ENCODE measurements around the gene EIF2AK2.
A peak's percentile ranks its signal among the peaks of the same experiment; 100 is the strongest.

Gene EIF2AK2

GRCh38 chr2:37102588-37102987 is 54.2 kb downstream of the EIF2AK2 start:
- no peak for DNase-seq (ENCODE audit: low read depth, low spot score)

GRCh38 chr2:37100054-37100453 is 56.7 kb downstream of the EIF2AK2 start:
- no peak for DNase-seq (ENCODE audit: low read depth, low spot score)

GRCh38 chr2:37098416-37099118 is 58.2 kb downstream of the EIF2AK2 start:
- no peak for DNase-seq (ENCODE audit: low read depth, low spot score)

- DNase-seq (ENCODE audit: low read depth, low spot score): no peak
Observed at GRCh38 chr2:37096568-37096967, 60.2 kb downstream of the EIF2AK2 start.

- DNase-seq (ENCODE audit: low read depth, low spot score): no peak
Observed at GRCh38 chr2:37091873-37092272, 64.9 kb downstream of the EIF2AK2 start.

- DNase-seq (ENCODE audit: low read depth, low spot score): no peak
Observed at GRCh38 chr2:37090019-37090477, 66.7 kb downstream of the EIF2AK2 start.

- no peak for DNase-seq (ENCODE audit: low read depth, low spot score)
Observed at GRCh38 chr2:37085731-37086147, 71.0 kb downstream of the EIF2AK2 start.

- DNase-seq (ENCODE audit: low read depth, low spot score): no peak
Observed at GRCh38 chr2:37084797-37085196, 72.0 kb downstream of the EIF2AK2 start.

GRCh38 chr2:37083873-37084794 is 72.6 kb downstream of the EIF2AK2 start, which contains the start of the genes GPATCH11 and HEATR5B:
Gene GPATCH11, plus strand, starts transcription at chr2:37084518. Its CDS starts 3,864 bp downstream, at chr2:37088382.
Gene HEATR5B, minus strand, starts transcription at chr2:37084372. Its CDS starts 958 bp downstream, at chr2:37083414.
- DNase-seq (ENCODE audit: low read depth, low spot score): peak; percentile 86

GRCh38 chr2:37080689-37081088 is 76.1 kb downstream of the EIF2AK2 start:
- DNase-seq (ENCODE audit: low read depth, low spot score): no peak

- no peak for DNase-seq (ENCODE audit: low read depth, low spot score)
Observed at GRCh38 chr2:37080266-37080665, 76.5 kb downstream of the EIF2AK2 start.

GRCh38 chr2:37070931-37071330 is 85.8 kb downstream of the EIF2AK2 start:
- DNase-seq (ENCODE audit: low read depth, low spot score): no peak

- no peak for DNase-seq (ENCODE audit: low read depth, low spot score)
Observed at GRCh38 chr2:37068686-37069085, 88.1 kb downstream of the EIF2AK2 start.

GRCh38 chr2:37061776-37062175 is 95.0 kb downstream of the EIF2AK2 start:
- no peak for DNase-seq (ENCODE audit: low read depth, low spot score)

GRCh38 chr2:37061013-37061711 is 95.6 kb downstream of the EIF2AK2 start:
- DNase-seq (ENCODE audit: low read depth, low spot score): no peak

GRCh38 chr2:37060446-37060845 is 96.3 kb downstream of the EIF2AK2 start:
- no peak for DNase-seq (ENCODE audit: low read depth, low spot score)

- no peak for DNase-seq (ENCODE audit: low read depth, low spot score)
Observed at GRCh38 chr2:37059841-37060240, 96.9 kb downstream of the EIF2AK2 start.

- no peak for DNase-seq (ENCODE audit: low read depth, low spot score)
Observed at GRCh38 chr2:37052600-37053332, 104.0 kb downstream of the EIF2AK2 start.
